Keratinocyte (primary cell): ENCODE measurements around the gene CC2D2A.

ENCODE experiments used
- EZH2 ChIP-seq: IDR thresholded peaks from one replicate; pipeline ENCODE4 v1.6.1; 2012; ENCODE audit warnings: inconsistent platforms, mild to moderate bottlenecking, low read length, moderate library complexity
- TF ChIP-seq, protein P1 (sequence below), 3 experiments: IDR thresholded peaks in 1 of 3; conservative IDR thresholded peaks in 1 of 3; optimal IDR thresholded peaks in 1 of 3; 2 replicates in 2 of 3; 3 replicates in 1 of 3; pipeline versions ENCODE3 to v1.5.1; 2011; ENCODE audit warnings: low read length in 3 of 3, mild to moderate bottlenecking in 3 of 3, moderate library complexity in 2 of 3, control low read depth in 1 of 3, inconsistent platforms in 1 of 3; ENCODE audit not compliant: insufficient read depth in 2 of 3; ENCODE audit errors: extremely low read depth in 1 of 3

DNA sequence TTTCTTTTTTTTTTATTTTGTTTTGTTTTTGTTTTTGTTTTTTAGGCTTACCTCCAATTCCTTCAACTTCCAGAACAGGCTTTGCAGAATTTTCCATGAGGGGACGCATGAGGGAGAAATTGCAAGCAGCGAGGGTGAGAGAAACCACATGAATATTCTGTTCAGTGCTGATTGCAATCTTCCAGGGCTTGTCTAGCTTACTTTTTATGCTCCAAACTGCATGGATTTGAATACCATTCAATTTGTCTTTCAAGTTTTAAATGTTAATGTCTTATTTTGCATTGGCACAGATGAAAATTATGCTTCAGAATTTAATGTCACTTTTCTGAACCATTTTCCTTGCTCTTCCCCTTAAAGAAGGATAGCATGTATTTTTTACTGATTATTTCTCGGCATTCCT lies 32.7 kb downstream of the CC2D2A start:
- TF ChIP-seq, protein P1, sequence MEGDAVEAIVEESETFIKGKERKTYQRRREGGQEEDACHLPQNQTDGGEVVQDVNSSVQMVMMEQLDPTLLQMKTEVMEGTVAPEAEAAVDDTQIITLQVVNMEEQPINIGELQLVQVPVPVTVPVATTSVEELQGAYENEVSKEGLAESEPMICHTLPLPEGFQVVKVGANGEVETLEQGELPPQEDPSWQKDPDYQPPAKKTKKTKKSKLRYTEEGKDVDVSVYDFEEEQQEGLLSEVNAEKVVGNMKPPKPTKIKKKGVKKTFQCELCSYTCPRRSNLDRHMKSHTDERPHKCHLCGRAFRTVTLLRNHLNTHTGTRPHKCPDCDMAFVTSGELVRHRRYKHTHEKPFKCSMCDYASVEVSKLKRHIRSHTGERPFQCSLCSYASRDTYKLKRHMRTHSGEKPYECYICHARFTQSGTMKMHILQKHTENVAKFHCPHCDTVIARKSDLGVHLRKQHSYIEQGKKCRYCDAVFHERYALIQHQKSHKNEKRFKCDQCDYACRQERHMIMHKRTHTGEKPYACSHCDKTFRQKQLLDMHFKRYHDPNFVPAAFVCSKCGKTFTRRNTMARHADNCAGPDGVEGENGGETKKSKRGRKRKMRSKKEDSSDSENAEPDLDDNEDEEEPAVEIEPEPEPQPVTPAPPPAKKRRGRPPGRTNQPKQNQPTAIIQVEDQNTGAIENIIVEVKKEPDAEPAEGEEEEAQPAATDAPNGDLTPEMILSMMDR (optimal IDR thresholded peaks at IDR 0.05 in 1 of 3, IDR thresholded peaks at IDR 0.05 in 1 of 3, conservative IDR thresholded peaks at IDR 0.05 in 1 of 3; ENCODE audit: extremely low read depth in 1 of 3, insufficient read depth in 2 of 3, low read length in 3 of 3), result no peak
- TF ChIP-seq EZH2, result no peak
